Activated CD4-positive, alpha-beta T cell treated with anti-CD3 and anti-CD28 coated beads, Interleukin-2, amount 10 ng/mL, durations not matched to agents 24 days and 14 days (primary cell): Measurements from ENCODE around the gene ZNF717. TPM values are rescaled to one million over a fixed set of nuclear protein-coding genes. Genes with fewer than 3 reads are reported as not detected.

Source experiments
- DNase-seq: peaks from one replicate; pipeline ENCODE4 v3.0.0; 2022
- H3K27ac Mint-ChIP-seq: one replicate; pipeline ENCODE4 v1.8.0; 2022; ENCODE audit warnings: mild to moderate bottlenecking, mixed read lengths
- H3K27me3 Mint-ChIP-seq: one replicate; pipeline ENCODE4 v1.8.0; 2022; ENCODE audit warnings: mixed read lengths
- H3K36me3 Mint-ChIP-seq: one replicate; pipeline ENCODE4 v1.8.0; 2022; ENCODE audit warnings: low read depth, mild to moderate bottlenecking, mixed read lengths
- H3K4me1 Mint-ChIP-seq: one replicate; pipeline ENCODE4 v1.8.0; 2021; ENCODE audit warnings: mixed read lengths
- H3K4me3 Mint-ChIP-seq: one replicate; pipeline ENCODE4 v1.8.0; 2022; ENCODE audit warnings: mild to moderate bottlenecking, moderate library complexity, mixed read lengths
- H3K9me3 Mint-ChIP-seq: one replicate; pipeline ENCODE4 v1.8.0; 2021; ENCODE audit warnings: mixed read lengths
- intact Hi-C: fragments of 100-400 bp; cut with micrococcal nuclease; formaldehyde crosslinking; loops from one replicate; pipeline ENCODE4 v1.15.1; 2023
- total RNA-seq: library from RNA; stranded (reverse); gene quantifications from 2 replicates; pipeline ENCODE4 v1.2.3, GENCODE V29; 2022

ZNF717 gene
- total RNA-seq, 1 donor from 2014 or later = 10.3 TPM

DNA sequence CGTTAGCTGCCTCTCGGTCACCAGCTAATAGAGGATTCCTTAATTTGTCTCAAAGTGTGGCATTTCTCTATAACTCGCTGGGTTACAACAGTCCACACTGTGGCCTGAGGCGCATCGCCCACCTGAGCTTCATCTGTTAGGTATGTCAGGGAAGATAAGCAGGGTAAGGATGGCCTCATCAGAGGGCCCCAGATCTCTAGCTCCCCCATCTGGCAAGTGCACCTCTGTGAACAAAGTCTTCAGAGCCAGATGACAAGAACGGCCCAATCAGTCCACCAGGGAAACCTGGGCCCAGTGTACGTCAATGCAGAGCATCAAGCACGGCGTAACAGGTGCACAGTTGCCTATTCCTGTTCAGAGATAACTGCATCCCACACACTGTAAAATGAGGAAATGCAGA, 98.0 kb downstream of the ZNF717 start:
- Mint-ChIP-seq H3K27me3 (no peaks in the 10 kb centered on the region), H3K36me3 (no peaks in the 10 kb centered on the region), H3K27ac (no peak overlapping the region), H3K4me3 (no peak overlapping the region), H3K4me1 (no peaks in the 10 kb centered on the region), H3K9me3 (peaks cover 17% of the 10 kb centered on the region)
- no peak for DNase-seq
- intact Hi-C loops = no loop called here

Other genes with a start within 250 kb of the ZNF717 start
- gene FRG2C, start 121.2 kb downstream of the ZNF717 start, total RNA-seq = not detected in 2 replicates